Measurements from ENCODE around the gene TDRD3.

- no peak for TF ChIP-seq SUZ12 (IDR thresholded peaks at IDR 0.05)
- no peak for TF ChIP-seq SP1 (IDR thresholded peaks at IDR 0.05)
- TF ChIP-seq ELF4 (IDR thresholded peaks at IDR 0.05), result no peak
- TF ChIP-seq ZNF384 (IDR thresholded peaks at IDR 0.05), result no peak
- no peak for TF ChIP-seq FOXA1 (IDR thresholded peaks at IDR 0.05)
- TF ChIP-seq BHLHE40 (IDR thresholded peaks at IDR 0.05; ENCODE audit: borderline replicate concordance), result no peak
These were observed 36.5 kb downstream of the TDRD3 start for GRCh38 chr13:60433505-60433904.
